Measurements from ENCODE around the gene ADGRG2.

Gene ADGRG2

DNA sequence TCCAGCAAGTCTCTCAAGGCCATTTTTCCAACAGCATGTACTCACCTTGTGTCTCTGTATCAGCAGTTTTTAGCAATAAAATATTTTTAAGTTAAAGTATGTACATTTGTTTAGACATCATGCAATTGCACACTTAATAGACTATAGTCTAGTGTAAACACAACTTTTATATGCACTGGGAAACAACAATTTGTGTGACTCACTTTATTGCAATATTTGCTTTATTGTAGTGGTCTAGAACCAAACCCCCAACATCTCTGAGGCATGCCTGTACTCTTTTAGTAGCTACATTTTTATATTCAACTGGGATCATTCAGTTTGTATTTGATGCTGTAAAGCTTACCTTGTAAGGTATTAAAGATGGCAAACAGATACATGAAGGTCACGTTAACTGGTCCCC lies 123.6 kb downstream of the ADGRG2 start:
- DNase-seq = no peak
- no peak for ATAC-seq (ENCODE audit: insufficient read depth, low read depth)
- H4K20me1 ChIP-seq (ENCODE audit: insufficient read depth, low read length) = no peaks in the 10 kb centered on the region
- H3K27me3 ChIP-seq (ENCODE audit: insufficient read depth, low read length, poor library complexity) = no peaks in the 10 kb centered on the region
- H2AFZ ChIP-seq (ENCODE audit: low read depth, low read length) = no peak overlapping the region
- H3K4me1 ChIP-seq (ENCODE audit: insufficient read depth, low read length) = no peaks in the 10 kb centered on the region
- H3K27ac ChIP-seq (ENCODE audit: low read length) = no peak overlapping the region
- no peaks in the 10 kb centered on the region for H3K9me3 ChIP-seq (ENCODE audit: insufficient read depth, low read length, severe bottlenecking)
- H3K79me2 ChIP-seq (ENCODE audit: insufficient read depth, low read length) = no peaks in the 10 kb centered on the region
- no peak overlapping the region for H3K4me3 ChIP-seq (ENCODE audit: low read depth in 1 of 2, low read length in 2 of 2)
- H3K9ac ChIP-seq (ENCODE audit: low read depth, low read length) = no peak overlapping the region
- no peaks in the 10 kb centered on the region for H3K36me3 ChIP-seq (ENCODE audit: insufficient read depth, low read length)
- TF ChIP-seq CTCF (IDR thresholded peaks at IDR 0.05; ENCODE audit: borderline replicate concordance, extremely low read depth, low read length, poor library complexity, severe bottlenecking) (no peak), EZH2 (IDR thresholded peaks at IDR 0.05; ENCODE audit: borderline replicate concordance, low read depth, low read length, severe bottlenecking) (no peak)
- no peak overlapping the region for H3K4me2 ChIP-seq (ENCODE audit: insufficient read depth, low read length)

DNA sequence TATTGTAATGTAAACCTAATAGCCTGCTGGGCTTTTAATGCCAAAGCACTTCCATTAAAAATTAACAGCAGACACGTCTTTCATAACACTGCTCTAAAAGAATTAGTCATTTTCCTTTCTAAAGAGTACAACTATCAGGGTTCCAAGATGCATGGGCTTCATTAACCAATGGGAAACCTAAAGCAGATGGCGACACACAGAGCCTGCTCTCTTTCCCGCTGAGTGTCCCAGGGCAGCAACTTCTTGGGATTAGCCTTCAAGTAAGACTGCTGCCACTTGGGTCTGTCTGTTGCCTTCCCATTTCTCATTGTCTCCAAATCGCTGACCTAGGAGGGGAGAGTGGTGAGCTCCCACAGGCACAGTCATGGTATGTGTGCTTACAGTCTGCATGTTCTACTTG lies 124.4 kb downstream of the ADGRG2 start:
- H3K27ac ChIP-seq (ENCODE audit: low read length) = no peak overlapping the region
- no peak overlapping the region for H3K9ac ChIP-seq (ENCODE audit: low read depth, low read length)
- no peaks in the 10 kb centered on the region for H3K9me3 ChIP-seq (ENCODE audit: insufficient read depth, low read length, severe bottlenecking)
- no peak for ATAC-seq (ENCODE audit: insufficient read depth, low read depth)
- no peak overlapping the region for H3K4me3 ChIP-seq (ENCODE audit: low read depth in 1 of 2, low read length in 2 of 2)
- no peak overlapping the region for H3K4me2 ChIP-seq (ENCODE audit: insufficient read depth, low read length)
- TF ChIP-seq CTCF (IDR thresholded peaks at IDR 0.05; ENCODE audit: borderline replicate concordance, extremely low read depth, low read length, poor library complexity, severe bottlenecking) = no peak
- TF ChIP-seq EZH2 (IDR thresholded peaks at IDR 0.05; ENCODE audit: borderline replicate concordance, low read depth, low read length, severe bottlenecking) = no peak
- H3K27me3 ChIP-seq (ENCODE audit: insufficient read depth, low read length, poor library complexity) = no peaks in the 10 kb centered on the region
- no peaks in the 10 kb centered on the region for H4K20me1 ChIP-seq (ENCODE audit: insufficient read depth, low read length)
- H3K79me2 ChIP-seq (ENCODE audit: insufficient read depth, low read length) = no peaks in the 10 kb centered on the region
- no peak overlapping the region for H2AFZ ChIP-seq (ENCODE audit: low read depth, low read length)
- DNase-seq = no peak
- H3K36me3 ChIP-seq (ENCODE audit: insufficient read depth, low read length) = no peaks in the 10 kb centered on the region
- no peaks in the 10 kb centered on the region for H3K4me1 ChIP-seq (ENCODE audit: insufficient read depth, low read length)

GRCh38 chrX:18996536-18996935 lies 125.7 kb downstream of the ADGRG2 start:
- Histone ChIP-seq H3K9ac (ENCODE audit: low read depth, low read length) (no peak overlapping the region), H3K4me2 (ENCODE audit: insufficient read depth, low read length) (no peak overlapping the region), H3K27ac (ENCODE audit: low read length) (no peak overlapping the region), H4K20me1 (ENCODE audit: insufficient read depth, low read length) (no peaks in the 10 kb centered on the region), H3K4me1 (ENCODE audit: insufficient read depth, low read length) (no peaks in the 10 kb centered on the region), H3K9me3 (ENCODE audit: insufficient read depth, low read length, severe bottlenecking) (no peaks in the 10 kb centered on the region), H3K4me3 (ENCODE audit: low read depth in 1 of 2, low read length in 2 of 2) (no peak overlapping the region), H3K36me3 (ENCODE audit: insufficient read depth, low read length) (no peaks in the 10 kb centered on the region), H3K27me3 (ENCODE audit: insufficient read depth, low read length, poor library complexity) (no peaks in the 10 kb centered on the region), H3K79me2 (ENCODE audit: insufficient read depth, low read length) (no peaks in the 10 kb centered on the region), H2AFZ (ENCODE audit: low read depth, low read length) (no peak overlapping the region)
- TF ChIP-seq CTCF (IDR thresholded peaks at IDR 0.05; ENCODE audit: borderline replicate concordance, extremely low read depth, low read length, poor library complexity, severe bottlenecking) (no peak), EZH2 (IDR thresholded peaks at IDR 0.05; ENCODE audit: borderline replicate concordance, low read depth, low read length, severe bottlenecking) (no peak)
- ATAC-seq (ENCODE audit: insufficient read depth, low read depth) (no peak), DNase-seq (no peak)

DNA sequence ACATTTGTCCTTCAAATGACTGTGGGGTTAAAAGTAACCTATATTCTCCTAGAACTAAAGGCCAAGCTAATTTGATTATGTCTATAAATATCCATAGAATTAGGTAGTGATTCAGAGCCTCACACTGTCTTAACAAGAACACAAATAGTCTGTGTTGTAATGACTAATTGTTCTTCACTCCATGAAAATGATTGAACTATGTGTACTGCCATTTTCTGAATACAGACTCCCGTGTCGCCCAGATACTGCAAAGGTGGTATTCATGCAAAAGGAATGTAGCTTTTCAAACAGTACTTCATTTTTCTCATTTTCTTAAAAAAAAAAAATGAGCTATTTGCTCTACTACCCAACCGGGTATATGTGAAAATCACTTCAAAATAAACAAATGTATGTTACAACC lies 127.0 kb downstream of the ADGRG2 start:
- H3K79me2 ChIP-seq (ENCODE audit: insufficient read depth, low read length) = no peaks in the 10 kb centered on the region
- H3K27me3 ChIP-seq (ENCODE audit: insufficient read depth, low read length, poor library complexity) = no peaks in the 10 kb centered on the region
- TF ChIP-seq EZH2 (IDR thresholded peaks at IDR 0.05; ENCODE audit: borderline replicate concordance, low read depth, low read length, severe bottlenecking) (no peak), CTCF (IDR thresholded peaks at IDR 0.05; ENCODE audit: borderline replicate concordance, extremely low read depth, low read length, poor library complexity, severe bottlenecking) (no peak)
- H3K27ac ChIP-seq (ENCODE audit: low read length) = no peak overlapping the region
- no peaks in the 10 kb centered on the region for H3K9me3 ChIP-seq (ENCODE audit: insufficient read depth, low read length, severe bottlenecking)
- DNase-seq (no peak), ATAC-seq (ENCODE audit: insufficient read depth, low read depth) (no peak)
- H4K20me1 ChIP-seq (ENCODE audit: insufficient read depth, low read length) = no peaks in the 10 kb centered on the region
- no peak overlapping the region for H2AFZ ChIP-seq (ENCODE audit: low read depth, low read length)
- no peak overlapping the region for H3K9ac ChIP-seq (ENCODE audit: low read depth, low read length)
- no peak overlapping the region for H3K4me3 ChIP-seq (ENCODE audit: low read depth in 1 of 2, low read length in 2 of 2)
- no peaks in the 10 kb centered on the region for H3K36me3 ChIP-seq (ENCODE audit: insufficient read depth, low read length)
- H3K4me2 ChIP-seq (ENCODE audit: insufficient read depth, low read length) = no peak overlapping the region
- no peaks in the 10 kb centered on the region for H3K4me1 ChIP-seq (ENCODE audit: insufficient read depth, low read length)
